ENCODE results near the gene PKLR.
A peak's percentile ranks its signal among the peaks of the same experiment; 100 is the strongest.

The PKLR gene

GRCh38 chr1:155241069-155241679 lies 60.1 kb downstream of the PKLR start:
- H3K9me3 ChIP-seq (ENCODE audit: control insufficient read depth, insufficient read depth, low read length): no peaks in the 10 kb centered on the region
- peaks cover 37% of the 10 kb centered on the region for H3K4me1 ChIP-seq (ENCODE audit: control insufficient read depth, low read length)
- peak overlapping the region; percentile 14; the same call in 1 of the 2 replicates for H3K27ac ChIP-seq (ENCODE audit: low read depth, low read length)
- peaks cover 26% of the 10 kb centered on the region for H3K79me2 ChIP-seq (ENCODE audit: control insufficient read depth, low read length)
- H3K36me3 ChIP-seq (ENCODE audit: control insufficient read depth, low read length): peaks cover 16% of the 10 kb centered on the region
- H3K27me3 ChIP-seq (ENCODE audit: control insufficient read depth, low read length): no peaks in the 10 kb centered on the region
- no peaks in the 10 kb centered on the region for H3K9me2 ChIP-seq (replicated peaks; ENCODE audit: control insufficient read depth, low read length)
- H4K20me1 ChIP-seq (ENCODE audit: control insufficient read depth, insufficient read depth, low read depth, low read length): no peaks in the 10 kb centered on the region
- H3K4me2 ChIP-seq (ENCODE audit: low read length): peak overlapping the region; percentile 79
- peak overlapping the region; percentile 73 for H3K4me3 ChIP-seq (ENCODE audit: low read length)
- H3F3A ChIP-seq (ENCODE audit: control insufficient read depth, insufficient read depth): 0 out of 2 replicates have a peak, but pooled peaks cover 5% of the 10 kb centered on the region
- TF ChIP-seq EZH2phosphoT487 (IDR thresholded peaks at IDR 0.05; ENCODE audit: borderline replicate concordance, low read length) (no peak), CTCF (IDR thresholded peaks at IDR 0.05; ENCODE audit: low read depth, low read length, poor library complexity, severe bottlenecking) (no peak)

Data from DOHH2 (cell line).